ENCODE data around the gene PDE3B. TPM values are rescaled to one million over a fixed set of nuclear protein-coding genes. Genes with fewer than 3 reads are reported as not detected.

The PDE3B gene
- total and polyA plus RNA-seq, 9 of the 15 experiments (the other 6 are each of a cell fraction or from before 2014, with no cell fraction given) = 2.3 to 22.5 (median 12.2) TPM

- TF ChIP-seq CHD7 (IDR thresholded peaks at IDR 0.05; ENCODE audit: low read depth, low read length) (no peak), C11orf30 (IDR thresholded peaks at IDR 0.05; ENCODE audit: low read depth) (0 out of 2 replicates have a peak, but pooled peaks have one; percentile 8), ZNF280A (IDR thresholded peaks at IDR 0.05; ENCODE audit: low read depth, partially characterized antibody) (no peak), SAFB (IDR thresholded peaks at IDR 0.05; ENCODE audit: borderline replicate concordance, low read depth, low read length) (no peak), KHSRP (IDR thresholded peaks at IDR 0.05) (no peak), BRF2 (IDR thresholded peaks at IDR 0.05; ENCODE audit: borderline replicate concordance, insufficient read depth, insufficient read length) (no peak), KDM4B (IDR thresholded peaks at IDR 0.05; ENCODE audit: borderline replicate concordance in 2 of 2, low read depth in 1 of 2) (no peak), CREB3L1 (IDR thresholded peaks at IDR 0.05; ENCODE audit: borderline replicate concordance, low read depth) (no peak), FOXJ3 (CRISPR knock-in tag; IDR thresholded peaks at IDR 0.05) (no peak), ZNF668 (CRISPR knock-in tag; IDR thresholded peaks at IDR 0.05) (no peak), SRSF7 (optimal IDR thresholded peaks at IDR 0.05; ENCODE audit: low read depth, low read length) (no peak), KDM5B (IDR thresholded peaks at IDR 0.05; ENCODE audit: insufficient replicate concordance, low read depth, low read length) (no peak)
These were observed 130.2 kb downstream of the PDE3B start (continued) for GRCh38 chr11:14773755-14774154.

All from K562 (cell line).